Tongue (tissue), 2 donors: ENCODE data around the gene MAP3K20. TPM values are rescaled to one million over a fixed set of nuclear protein-coding genes. Genes with fewer than 3 reads are reported as not detected.

Experiments
- DNase-seq: peaks from one replicate; pipeline ENCODE4 v3.0.0-alpha.2; 2015
- total RNA-seq: library from RNA; depleted of rRNA; stranded (reverse); fragments of >200 nt; gene quantifications from one replicate; pipeline ENCODE4 v1.2.3, GENCODE V29; 2014

Gene MAP3K20
- total RNA-seq, 1 donor from 2014 or later = 305 TPM

DNA sequence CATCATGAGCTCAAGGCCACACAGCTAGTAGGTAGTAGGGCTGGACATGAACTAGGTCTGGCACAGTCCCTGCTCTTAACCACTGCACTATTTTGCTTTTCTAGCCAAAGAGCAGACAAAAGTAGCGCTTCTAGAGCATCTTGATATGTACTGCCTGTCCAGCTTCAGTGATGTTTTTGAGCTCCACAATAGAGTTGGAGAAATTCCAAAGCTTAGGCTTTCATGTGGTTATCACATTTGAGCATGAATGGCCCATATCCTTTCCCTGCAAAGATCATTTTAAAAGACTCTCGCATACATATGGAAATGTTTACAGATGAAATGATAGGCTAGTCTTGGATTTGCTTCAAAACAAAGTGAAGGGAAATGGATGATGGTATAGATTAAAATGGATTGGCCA, 128.7 kb downstream of the MAP3K20 start:
- no peak for DNase-seq

DNA sequence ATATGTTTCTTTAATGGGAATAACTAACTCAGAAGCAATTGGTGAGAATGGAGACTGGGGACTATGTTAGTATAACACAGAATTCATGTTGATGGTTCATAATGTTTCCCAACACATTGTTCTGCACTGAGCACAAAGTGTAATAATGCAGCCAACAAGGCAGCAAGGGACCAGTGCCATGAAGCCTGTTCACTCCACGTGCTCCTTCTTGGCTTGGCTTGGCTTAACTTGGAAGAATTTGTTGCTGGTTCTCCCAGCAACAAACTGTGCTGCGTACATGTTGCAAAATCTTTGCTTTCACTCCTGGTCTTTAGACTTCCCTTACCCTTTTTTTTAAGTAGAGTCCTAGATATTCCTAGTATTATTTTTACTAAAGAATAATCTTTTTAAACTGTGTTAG, 129.7 kb downstream of the MAP3K20 start:
- peak; percentile 53 for DNase-seq

DNA sequence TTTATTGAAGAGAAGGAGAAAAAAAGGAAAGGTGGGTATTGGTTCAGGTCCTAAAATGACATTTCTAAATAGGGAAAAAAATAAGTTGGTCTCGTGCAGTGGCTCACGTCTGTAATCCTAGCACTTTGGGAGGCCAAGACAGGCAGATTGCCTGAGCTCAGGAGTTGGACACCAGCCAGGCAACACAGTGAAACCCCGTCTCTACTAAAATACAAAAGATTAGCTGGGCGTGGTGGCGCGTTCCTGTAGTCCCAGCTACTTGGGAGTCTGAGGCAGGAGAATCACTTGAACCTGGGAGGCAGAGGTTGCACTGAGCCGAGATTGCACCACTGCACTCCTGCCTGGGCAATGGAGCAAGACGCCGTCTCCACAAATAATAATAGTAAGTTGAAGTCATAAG, 131.5 kb downstream of the MAP3K20 start:
- peak; percentile 52 for DNase-seq

DNA sequence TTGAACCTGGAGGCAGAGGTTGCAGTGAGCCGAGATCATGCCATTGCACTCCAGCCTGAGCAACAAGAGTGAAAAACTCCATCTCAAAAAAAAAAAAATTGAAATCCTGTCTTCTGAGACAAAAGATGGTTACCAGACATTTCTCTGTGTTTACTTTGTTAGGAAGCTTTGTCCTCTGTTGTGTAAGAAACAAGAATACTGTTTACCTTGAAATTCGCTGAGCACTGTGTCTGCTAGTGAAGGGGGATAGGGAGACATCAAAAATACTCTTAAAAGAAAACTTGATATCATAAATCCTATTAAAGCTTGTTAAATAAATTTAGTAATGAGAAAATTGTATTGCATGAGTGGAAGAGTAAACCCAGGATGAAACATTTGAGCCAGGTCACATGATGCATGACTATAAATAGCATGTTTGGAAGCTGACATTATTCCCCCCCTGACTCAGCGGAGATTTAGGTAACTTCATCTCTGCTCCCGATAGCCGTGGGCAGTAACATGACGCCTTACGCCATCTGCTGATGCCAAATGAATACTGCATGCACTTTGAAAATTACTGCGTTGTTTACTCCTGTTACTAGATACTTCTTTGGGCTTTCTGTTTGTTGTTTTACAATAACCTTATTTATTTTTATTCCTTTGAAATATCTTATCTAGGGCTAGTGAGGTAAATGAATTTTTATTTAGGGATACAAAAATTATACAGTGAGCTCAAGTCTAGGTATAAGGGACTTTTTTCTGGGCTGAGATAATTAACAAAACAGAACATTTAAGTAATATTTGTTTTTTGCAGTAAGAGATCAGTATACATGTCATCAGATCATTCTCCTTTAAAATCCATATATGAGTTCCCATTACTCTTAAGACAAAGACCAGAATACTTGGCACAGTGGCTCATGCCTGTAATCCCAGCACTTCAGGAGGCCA, 134.9 kb downstream of the MAP3K20 start:
- peak; percentile 94 for DNase-seq

DNA sequence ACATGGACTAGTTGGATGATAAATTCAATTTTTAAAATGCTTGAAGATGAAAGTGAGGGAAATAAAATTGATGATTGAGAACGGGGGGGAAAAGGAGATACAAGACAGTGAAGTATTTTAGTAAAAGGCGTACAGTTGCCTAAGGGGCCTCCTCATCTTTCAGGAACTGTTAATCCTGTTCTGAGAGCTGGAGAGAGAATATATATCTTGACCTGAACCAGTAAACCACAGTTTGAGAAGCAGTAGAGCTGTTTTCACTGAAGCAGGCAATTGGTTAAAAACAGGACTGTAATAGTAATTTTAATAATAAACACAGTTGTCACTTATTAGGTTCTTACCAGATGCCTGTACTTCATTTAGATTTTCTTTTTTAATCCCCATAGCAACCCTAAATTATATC, 137.5 kb downstream of the MAP3K20 start:
- DNase-seq = no peak

DNA sequence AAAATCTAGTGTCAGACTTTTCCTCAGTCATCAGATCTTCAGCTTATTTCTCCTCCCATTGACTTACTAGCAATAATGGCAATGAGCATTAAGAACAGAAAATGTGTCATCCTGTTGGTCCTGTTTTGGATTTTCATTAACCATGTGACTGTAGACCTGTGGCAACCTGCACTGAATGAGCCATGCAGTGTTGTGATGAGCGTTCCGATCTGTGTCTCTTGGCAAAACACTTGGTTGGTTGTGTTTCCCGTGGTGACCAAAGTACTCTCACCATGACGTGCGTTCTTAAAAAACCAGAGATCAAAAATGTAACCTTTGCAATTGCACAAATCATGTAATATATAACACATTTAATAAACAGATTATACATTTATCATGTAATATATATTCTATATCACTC, 138.6 kb downstream of the MAP3K20 start:
- no peak for DNase-seq

DNA sequence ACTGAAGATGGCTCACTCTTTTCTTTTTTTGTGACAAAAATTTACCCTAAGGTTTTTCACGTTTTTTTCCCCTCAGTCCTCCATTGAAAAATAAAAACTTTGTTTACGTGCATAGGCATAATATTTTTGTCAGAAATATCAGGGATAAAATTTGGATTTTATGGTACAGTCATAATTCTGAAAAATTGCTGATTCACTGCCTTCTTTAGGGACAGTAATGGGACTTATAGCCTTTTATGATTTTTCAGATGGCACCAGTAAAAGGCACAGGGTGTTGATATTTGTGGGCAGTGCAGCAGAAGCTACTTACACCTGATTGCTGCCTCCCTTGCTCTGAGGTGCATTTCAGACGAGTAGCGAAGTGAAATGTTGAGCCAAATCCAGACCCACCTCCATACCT, 139.7 kb downstream of the MAP3K20 start:
- no peak for DNase-seq

DNA sequence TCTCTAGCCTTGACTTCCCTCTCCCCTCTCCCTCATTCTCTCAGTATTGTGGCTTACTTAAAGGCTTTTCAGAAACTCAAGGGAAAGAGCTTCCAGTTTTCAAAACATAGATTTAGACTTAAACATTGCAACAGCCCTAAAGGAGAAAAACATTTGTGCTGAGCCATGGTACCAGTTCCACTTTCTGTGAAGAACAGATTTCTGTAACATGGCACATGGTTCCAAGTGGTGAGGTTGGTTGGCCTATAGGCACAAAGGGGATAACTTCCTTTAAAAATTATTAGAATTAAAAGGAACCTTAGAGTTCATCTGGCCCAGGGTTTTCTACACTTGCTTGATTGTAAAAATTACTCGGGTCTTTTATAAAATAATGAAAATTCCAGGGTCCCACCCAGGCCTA, 140.4 kb downstream of the MAP3K20 start:
- DNase-seq = no peak

DNA sequence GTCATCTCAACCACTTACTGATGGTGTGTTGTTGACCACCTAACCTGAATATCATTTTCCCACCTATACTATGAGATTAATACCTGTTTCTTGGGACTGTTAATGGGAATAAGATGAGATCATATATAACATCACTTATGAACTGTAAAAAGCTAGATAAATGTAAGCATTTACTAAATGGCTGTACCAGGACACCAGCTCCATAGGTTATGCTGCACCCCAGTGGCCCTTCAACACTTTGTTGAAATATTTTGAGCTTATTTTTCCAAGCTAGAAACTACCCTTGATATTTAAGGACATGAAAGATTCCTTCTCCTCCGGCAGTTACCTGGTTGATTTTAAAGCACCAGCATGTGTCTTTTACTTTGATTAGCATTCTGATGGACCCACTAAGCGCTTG, 141.0 kb downstream of the MAP3K20 start:
- DNase-seq = no peak

DNA sequence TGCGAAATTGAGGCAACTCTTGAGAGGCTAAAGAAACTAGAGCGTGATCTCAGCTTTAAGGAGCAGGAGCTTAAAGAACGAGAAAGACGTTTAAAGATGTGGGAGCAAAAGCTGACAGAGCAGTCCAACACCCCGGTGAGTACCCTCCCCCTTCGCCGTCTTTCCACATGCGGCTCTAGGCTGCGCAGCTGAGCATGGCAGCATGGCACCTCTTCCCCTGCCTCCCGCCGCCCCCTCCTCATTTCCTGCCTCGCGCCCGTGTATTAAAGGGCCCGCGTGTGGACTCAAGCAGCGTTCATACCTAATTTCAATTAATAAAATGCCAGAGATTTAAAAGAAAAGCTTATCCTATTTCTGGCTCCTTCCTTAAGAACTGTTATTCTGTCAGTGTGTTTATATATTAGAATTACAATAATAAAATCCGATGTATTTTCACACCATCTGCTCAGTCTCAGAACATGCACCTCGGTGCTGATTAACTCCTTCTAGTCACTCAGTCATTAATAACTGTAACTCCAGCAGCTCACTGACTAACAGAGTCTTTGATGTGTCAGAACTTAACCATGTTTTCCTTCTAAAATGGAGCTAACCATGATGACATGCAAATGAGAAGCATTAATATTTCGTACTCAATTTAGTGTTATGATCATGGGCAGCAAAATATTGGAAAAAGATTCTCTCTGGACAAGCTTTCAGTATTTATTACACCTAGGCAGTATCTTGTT, 141.6 kb downstream of the MAP3K20 start:
- DNase-seq = no peak

DNA sequence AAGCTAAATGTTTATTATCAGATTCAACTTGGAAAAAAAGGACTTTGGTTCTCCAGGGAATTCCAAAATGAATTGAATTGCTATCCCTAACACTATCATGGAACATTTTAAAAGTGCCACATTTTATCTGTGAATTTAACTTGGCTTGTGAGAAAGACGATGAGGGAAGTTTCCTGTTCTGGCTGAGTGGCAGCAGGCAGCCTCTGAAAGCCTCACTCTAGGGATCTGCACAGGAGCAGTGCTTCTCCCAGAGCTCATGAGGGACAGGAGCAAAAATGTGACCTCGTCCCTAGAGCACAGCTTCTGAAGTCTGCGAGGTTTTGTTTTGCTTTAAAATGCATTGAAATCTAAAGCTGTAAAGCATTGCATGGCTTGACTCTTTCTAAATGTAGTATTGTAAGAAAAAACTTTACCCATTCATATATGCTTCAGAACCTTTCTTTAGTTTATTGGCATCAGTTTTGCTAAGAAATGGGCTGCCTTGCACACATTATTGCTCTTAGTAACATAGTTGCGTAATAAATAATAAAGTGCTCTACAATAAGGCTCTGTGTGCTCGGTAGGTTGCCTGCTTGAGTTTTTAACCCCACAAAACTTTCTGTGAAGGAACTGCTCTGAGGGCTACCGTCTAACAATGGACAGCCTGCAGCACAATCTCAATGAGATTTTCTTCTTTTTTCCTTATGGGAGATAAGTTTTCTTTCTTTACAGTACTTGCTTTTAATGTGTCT, 142.8 kb downstream of the MAP3K20 start:
- DNase-seq = no peak

DNA sequence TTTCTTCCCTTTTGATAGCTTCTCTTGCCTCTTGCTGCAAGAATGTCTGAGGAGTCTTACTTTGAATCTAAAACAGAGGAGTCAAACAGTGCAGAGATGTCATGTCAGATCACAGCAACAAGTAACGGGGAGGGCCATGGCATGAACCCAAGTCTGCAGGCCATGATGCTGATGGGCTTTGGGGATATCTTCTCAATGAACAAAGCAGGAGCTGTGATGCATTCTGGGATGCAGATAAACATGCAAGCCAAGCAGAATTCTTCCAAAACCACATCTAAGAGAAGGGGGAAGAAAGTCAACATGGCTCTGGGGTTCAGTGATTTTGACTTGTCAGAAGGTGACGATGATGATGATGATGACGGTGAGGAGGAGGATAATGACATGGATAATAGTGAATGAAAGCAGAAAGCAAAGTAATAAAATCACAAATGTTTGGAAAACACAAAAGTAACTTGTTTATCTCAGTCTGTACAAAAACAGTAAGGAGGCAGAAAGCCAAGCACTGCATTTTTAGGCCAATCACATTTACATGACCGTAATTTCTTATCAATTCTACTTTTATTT, 145.6 kb downstream of the MAP3K20 start:
- DNase-seq = no peak

DNA sequence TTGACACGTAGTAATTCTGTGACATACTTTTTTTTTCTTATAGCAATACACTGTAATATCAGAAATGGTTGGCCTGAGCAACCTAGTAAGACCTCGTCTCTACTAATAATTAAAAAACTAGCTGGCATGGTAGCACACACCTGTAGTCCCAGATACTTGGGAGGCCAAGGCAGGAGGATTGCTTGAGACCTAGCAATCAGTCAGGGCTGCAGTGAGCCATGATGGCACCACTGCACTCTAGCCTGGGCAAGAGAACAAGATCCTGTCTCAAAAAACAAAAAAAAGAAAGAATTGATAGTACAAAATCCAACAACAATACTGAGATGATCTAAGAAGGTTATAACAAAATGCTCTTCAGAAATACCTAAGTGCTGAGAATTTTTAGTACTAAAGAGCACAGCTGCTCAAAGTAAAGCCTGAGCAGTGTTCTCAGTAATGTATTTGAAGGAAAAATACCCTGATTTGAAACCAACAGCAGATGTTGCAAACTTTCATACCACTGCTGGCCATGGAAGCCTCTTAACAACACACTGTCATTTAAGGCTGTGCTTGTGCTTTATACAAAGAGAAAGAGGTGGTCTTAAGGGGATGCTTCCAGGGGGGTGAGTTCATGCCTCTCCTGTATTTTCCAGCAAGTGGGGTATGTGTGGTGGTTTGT, 146.4 kb downstream of the MAP3K20 start:
- DNase-seq = no peak

DNA sequence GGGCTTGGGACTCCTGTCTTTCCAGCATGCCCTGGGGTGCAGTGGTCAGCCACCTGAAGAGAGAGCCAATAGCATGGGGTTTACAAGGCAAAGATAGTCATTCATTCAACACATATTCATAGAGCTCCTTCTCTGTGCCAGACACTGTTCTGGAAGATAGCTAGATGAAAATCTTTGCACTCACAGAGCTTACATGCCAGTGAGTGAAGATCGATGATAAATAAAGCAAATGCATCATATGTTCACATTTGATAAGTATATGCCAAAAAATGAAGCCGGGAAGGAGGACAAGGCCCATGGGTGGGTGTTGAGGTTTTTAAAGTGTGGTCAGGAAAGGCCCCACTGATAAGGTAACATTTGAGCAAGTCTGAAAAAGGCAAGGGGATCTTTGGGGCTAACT, 148.2 kb downstream of the MAP3K20 start:
- DNase-seq = no peak

DNA sequence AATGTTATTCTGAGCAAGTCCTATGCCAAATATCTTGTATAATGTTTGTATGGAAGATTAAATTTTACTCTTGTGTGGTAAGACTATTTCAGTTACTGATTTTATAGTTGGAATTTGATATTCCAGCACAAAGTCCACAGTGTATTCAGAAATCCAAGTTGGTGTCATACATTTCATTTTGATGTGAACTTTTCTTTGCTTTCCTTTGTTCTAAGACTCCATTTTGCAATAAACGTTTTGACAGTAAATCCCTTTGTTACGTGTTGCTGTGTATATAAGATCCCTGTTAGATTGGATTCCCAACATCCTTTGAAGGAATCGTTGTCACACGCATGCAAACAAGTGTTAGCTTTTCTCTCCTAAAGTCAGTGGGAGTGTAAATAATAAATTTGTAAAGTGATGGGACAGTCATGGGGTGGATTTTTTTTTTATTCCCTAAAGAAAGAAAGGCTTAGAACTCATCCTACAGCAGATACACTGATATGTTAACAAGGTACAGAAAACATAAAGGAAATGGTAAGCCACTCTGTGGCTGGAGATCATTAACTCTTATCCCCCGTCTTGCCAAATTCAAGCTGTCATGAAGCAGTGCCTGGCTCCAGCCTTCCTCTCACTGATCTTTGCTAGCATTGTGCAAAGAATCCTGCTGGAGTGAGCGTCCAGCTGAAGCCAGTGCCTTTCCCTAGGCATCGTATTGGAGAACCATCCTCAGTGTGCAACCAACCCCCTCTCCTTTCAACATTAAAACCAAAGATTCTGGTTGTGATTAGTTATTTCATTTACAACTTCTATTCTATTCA, 151.5 kb downstream of the MAP3K20 start:
- DNase-seq = peak; percentile 25

DNA sequence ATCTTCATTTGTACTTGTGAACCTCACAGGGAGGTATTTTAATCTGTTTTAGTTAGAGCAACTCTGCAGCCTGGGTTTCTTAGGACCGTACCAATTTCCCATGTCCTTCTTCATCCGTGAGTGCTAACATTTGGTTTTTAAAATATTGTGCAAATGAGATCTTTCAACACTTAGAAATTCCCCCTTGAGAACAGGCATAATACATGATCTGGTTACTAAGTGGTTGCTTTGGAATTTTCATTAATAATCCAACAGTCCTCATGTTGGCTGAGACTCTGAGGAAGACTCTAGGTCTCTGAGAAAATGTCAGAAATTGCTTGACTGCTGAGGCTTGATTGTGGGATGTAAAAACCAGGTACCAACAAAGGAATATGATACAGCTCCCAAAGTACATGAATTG, 153.4 kb downstream of the MAP3K20 start:
- no peak for DNase-seq

DNA sequence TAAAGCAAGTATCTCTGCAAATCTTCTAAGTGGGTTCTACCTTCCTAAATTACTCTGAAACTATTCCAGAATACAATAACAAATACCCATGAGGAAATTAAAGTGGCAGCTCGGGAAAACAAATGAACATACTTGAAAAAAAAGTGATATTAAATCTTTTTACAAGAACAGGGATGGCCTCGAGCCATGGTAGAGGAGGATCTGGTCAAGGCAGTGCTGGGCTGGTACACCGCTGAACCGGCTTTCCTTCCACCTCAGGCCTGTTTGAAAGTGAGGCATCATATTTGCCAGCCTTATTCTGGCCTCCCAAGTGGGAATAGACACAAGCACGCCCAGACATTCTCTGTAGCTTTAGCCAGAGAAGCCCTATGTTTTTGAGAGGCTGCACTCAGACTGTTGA, 154.5 kb downstream of the MAP3K20 start:
- no peak for DNase-seq

DNA sequence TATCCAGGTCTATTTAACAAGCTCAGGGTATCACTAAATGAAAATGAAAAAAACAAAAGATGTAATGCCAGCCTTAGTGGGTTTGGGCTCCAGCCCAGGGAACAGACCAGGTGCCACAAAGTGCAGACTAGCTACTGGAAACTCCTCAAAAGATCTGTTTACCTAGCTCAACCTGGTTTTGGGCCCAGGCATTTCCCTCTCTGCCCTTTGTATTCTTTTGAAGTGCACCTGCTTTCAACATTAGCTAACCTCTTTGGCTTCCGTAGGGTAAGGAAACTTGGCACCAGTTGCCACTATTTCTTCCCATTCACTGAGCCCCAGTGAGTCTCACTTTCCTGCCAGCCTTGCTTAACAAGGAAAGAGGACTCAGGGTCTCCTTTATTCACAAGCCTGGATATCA, 155.4 kb downstream of the MAP3K20 start:
- DNase-seq = no peak

DNA sequence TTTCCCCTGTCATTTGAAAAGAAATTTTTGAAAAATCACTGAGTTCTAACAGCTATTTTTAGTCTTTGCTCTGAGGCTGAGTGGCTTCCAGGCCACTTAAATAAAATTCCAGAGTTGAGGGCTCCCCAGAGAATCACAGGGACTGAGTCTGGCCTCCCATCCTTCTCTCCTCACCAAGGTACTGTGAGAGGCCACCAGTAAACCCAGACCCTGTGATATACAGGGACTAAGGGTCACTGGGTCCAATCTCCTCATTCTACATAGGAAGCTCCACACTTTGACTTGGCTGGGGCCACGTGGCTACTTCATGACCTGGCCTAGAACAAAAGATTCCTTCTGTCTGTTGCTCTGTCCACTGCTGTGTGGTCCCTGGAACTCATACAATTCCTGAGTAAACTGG, 155.8 kb downstream of the MAP3K20 start:
- no peak for DNase-seq

DNA sequence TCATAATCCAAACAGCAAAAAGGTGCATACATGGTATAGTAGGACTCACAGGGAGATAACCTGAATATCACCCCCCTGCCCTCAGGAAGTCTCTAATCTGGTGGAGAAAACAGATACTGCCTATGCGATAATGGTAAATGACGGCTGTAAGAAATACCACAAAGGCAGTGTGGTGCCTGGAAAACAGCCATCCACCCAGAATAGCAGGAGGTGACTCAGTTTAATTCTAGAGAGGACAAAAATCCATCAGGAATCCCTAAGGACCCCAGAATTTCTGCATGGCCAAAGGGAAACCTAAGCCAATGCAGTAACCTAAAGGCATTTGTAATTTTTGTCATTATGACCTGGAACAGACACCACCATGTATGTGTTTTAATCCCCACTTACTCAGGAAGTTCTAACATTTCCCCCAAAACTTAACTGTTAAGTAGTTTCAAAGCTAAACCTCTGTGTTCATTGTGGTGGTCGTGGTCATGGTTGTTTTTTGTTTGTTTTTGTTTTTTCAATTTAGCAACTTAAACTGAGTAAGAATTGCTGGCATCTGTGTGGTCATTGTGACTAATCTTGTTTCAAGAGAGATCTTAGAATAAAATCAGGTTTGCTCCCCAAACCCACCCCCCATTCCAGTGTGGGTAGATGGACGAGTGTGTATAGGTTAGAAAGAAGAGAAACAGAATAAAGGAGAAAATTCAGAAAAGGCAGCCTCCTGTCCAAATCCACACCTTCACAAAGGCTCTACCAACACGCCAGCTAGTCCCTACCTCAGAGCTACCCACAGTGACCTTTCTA, 157.5 kb downstream of the MAP3K20 start:
- no peak for DNase-seq
